ENCODE results near the gene SLC9C2. TPM values are rescaled to one million over a fixed set of nuclear protein-coding genes. Genes with fewer than 3 reads are reported as not detected.
"Not testable (repeated sequence)": the region's sequence is repeated elsewhere in the genome, so short reads cannot be mapped to it uniquely, and the experiment has no call there.

SLC9C2 gene
- total RNA-seq, 3 donors from 2014 or later (not counting 1 experiment from before 2014, with no cell fraction given) = not detected

DNA sequence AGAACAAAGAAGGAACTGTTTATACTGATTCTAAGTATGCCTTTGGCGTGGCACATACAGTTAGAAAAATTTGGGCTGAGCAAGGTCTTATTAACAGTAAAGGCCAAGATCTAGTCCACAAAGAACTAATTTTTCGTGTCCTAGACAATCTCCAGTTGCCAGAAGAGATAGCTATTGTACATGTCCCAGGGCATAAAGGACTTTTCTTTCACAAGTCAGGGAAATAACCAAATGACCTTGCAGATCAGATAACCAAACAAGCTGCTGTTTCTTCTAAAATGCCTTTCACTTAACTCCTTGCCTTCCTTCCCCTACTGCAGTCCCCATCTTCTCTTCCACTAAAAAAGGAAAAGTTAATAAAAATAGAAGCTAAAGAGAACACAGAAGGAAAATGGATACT lies 36.2 kb upstream of the SLC9C2 start:
- Histone ChIP-seq H3K27me3 (ENCODE audit: control insufficient read depth, insufficient read depth, low read length) (peaks cover 2% of the 10 kb centered on the region), H3K36me3 (ENCODE audit: control insufficient read depth, insufficient read depth, low read length) (no peaks in the 10 kb centered on the region), H3K4me3 (ENCODE audit: low read length) (no peak overlapping the region), H3K9me3 (ENCODE audit: control insufficient read depth, insufficient read depth, low read length) (no peaks in the 10 kb centered on the region), H3K4me1 (ENCODE audit: control insufficient read depth, insufficient read depth, low read length) (no peaks in the 10 kb centered on the region), H3K27ac (ENCODE audit: low read length) (no peak overlapping the region)
- peaks cover 0 to 2% of the 10 kb centered on the region in 2 donors for H3K9me3 Mint-ChIP-seq
- WGBS (ENCODE audit: insufficient coverage) = 76% methylated on average over 2 of the region's 2 CpGs
- intact Hi-C loops (cut with micrococcal nuclease) = no loop called here
- no peaks in the 10 kb centered on the region for H3K4me1 Mint-ChIP-seq
- H3K4me3 Mint-ChIP-seq = no peak overlapping the region
- H3K27ac Mint-ChIP-seq = no peak overlapping the region
- DNase-seq = no peak
- TF ChIP-seq, protein P1, sequence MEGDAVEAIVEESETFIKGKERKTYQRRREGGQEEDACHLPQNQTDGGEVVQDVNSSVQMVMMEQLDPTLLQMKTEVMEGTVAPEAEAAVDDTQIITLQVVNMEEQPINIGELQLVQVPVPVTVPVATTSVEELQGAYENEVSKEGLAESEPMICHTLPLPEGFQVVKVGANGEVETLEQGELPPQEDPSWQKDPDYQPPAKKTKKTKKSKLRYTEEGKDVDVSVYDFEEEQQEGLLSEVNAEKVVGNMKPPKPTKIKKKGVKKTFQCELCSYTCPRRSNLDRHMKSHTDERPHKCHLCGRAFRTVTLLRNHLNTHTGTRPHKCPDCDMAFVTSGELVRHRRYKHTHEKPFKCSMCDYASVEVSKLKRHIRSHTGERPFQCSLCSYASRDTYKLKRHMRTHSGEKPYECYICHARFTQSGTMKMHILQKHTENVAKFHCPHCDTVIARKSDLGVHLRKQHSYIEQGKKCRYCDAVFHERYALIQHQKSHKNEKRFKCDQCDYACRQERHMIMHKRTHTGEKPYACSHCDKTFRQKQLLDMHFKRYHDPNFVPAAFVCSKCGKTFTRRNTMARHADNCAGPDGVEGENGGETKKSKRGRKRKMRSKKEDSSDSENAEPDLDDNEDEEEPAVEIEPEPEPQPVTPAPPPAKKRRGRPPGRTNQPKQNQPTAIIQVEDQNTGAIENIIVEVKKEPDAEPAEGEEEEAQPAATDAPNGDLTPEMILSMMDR (IDR thresholded peaks at IDR 0.05) = no peak
- no peaks in the 10 kb centered on the region for H3K36me3 Mint-ChIP-seq
- no peak for ATAC-seq
- peaks cover 9 to 30% of the 10 kb centered on the region in 2 donors for H3K27me3 Mint-ChIP-seq (ENCODE audit: low read depth in 2 of 2)

DNA sequence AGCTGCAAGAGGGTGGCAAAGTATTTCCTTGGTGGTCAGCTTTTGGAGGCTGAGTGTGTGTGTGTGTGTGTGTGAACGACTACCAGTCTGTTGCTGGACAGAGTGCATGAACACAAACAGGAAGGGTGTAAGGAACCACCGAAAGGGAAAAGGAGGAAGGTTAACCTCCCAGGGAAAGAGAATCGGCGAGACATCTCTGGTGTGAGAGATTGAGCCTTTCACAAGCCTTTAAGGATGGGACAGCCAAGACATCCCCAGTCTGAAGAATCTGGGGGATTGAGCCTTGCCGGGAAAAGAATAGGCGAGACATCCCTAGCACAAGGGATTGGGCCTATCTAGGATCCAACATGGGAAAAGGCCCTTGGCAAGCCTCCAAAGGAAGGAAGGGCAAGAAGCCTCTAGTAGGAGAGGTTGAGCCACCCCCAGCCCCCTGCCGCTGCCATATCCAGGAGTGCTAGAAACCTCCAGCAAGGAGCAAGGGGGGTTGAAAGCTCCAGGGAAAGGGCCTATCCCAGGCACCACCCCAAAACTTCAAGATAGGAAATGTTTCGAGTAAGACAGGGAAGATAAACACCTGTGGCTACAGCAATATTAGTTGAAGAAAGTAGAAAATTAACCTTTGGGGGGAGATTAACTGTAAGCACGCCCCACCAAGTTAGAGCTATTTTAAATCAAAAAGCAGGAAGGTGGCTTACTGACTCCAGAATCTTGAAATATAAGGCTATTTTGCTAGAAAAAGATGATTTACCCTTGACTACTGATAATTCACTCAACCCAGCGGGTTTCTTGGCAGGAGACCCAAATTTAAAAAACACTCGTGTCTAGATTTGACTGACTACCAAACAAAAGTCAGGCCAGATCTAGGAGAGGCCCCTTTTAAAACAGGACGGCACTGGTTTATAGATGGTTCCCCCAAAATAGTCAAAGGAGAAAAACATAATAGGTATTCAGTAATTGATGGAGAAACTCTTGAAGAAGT lies 35.5 kb upstream of the SLC9C2 start:
- H3K4me1 Mint-ChIP-seq = no peaks in the 10 kb centered on the region
- peaks cover 0 to 2% of the 10 kb centered on the region in 2 donors for H3K9me3 Mint-ChIP-seq
- no peaks in the 10 kb centered on the region for H3K9me3 ChIP-seq (ENCODE audit: control insufficient read depth, insufficient read depth, low read length)
- intact Hi-C loops (cut with micrococcal nuclease) = no loop called here
- no peak for DNase-seq
- H3K36me3 Mint-ChIP-seq = no peaks in the 10 kb centered on the region
- H3K4me1 ChIP-seq (ENCODE audit: control insufficient read depth, insufficient read depth, low read length) = no peaks in the 10 kb centered on the region
- peaks cover 9 to 38% of the 10 kb centered on the region in 2 donors for H3K27me3 Mint-ChIP-seq (ENCODE audit: low read depth in 2 of 2)
- no peaks in the 10 kb centered on the region for H3K36me3 ChIP-seq (ENCODE audit: control insufficient read depth, insufficient read depth, low read length)
- no peak overlapping the region for H3K4me3 Mint-ChIP-seq
- no peak overlapping the region for H3K27ac Mint-ChIP-seq
- TF ChIP-seq, protein P1 (IDR thresholded peaks at IDR 0.05) = no peak
- peaks cover 2% of the 10 kb centered on the region for H3K27me3 ChIP-seq (ENCODE audit: control insufficient read depth, insufficient read depth, low read length)
- WGBS (ENCODE audit: insufficient coverage) = 88% methylated on average over 12 of the region's 12 CpGs
- ATAC-seq = no peak
- no peak overlapping the region for H3K27ac ChIP-seq (ENCODE audit: low read length)
- no peak overlapping the region for H3K4me3 ChIP-seq (ENCODE audit: low read length)

DNA sequence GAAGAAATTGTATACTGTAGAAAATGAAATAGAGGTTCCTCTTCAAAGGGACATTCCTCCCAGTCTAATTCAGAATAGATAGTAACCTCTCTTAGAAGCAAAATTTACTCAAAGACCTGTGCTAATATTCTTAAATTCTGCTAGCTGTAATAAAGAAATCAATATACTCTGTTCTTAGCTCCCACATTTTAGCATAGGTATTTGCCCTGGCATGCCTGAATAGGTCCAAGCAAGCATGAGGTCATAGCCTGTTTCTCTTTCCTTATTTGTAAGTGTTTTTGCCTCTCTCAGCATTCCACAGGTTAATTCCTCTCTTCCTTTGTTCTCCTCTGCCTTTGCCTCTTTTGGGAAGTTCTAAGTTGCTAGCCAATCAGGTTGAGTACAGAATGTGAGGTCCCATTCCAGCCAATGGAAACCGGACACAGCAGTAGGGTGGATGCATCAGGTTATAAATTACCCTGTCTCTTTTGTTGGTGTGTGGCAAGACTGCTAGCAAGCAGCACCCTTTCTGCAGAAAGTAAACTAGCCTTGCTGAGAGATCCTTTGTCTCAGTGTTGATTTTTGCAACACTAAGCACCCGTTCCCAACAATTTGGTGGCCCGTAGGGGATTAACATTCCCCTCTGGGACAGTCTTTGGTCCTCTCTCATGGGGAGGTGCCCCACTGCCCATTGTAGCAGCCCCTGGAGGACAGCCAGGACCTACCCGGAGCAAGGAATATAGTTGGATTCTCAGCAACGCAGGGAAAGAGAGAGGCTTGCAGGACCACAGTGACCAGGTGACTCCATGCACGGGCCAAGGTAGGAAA lies 34.6 kb upstream of the SLC9C2 start:
- H3K4me1 Mint-ChIP-seq; H3K4me1 ChIP-seq (ENCODE audit: control insufficient read depth, insufficient read depth, low read length); DNase-seq; H3K27ac Mint-ChIP-seq; H3K27ac ChIP-seq (ENCODE audit: low read length); H3K4me3 ChIP-seq (ENCODE audit: low read length); H3K36me3 ChIP-seq (ENCODE audit: control insufficient read depth, insufficient read depth, low read length); ATAC-seq; H3K27me3 ChIP-seq (ENCODE audit: control insufficient read depth, insufficient read depth, low read length); H3K9me3 ChIP-seq (ENCODE audit: control insufficient read depth, insufficient read depth, low read length); H3K36me3 Mint-ChIP-seq; H3K9me3 Mint-ChIP-seq; intact Hi-C loops (cut with micrococcal nuclease); H3K4me3 Mint-ChIP-seq: not testable (repeated sequence)
- H3K27me3 Mint-ChIP-seq (ENCODE audit: low read depth in 2 of 2) = peaks cover 16 to 47% of the 10 kb centered on the region in 2 donors
- 99% methylated on average over 6 of the region's 6 CpGs for WGBS (ENCODE audit: insufficient coverage)

DNA sequence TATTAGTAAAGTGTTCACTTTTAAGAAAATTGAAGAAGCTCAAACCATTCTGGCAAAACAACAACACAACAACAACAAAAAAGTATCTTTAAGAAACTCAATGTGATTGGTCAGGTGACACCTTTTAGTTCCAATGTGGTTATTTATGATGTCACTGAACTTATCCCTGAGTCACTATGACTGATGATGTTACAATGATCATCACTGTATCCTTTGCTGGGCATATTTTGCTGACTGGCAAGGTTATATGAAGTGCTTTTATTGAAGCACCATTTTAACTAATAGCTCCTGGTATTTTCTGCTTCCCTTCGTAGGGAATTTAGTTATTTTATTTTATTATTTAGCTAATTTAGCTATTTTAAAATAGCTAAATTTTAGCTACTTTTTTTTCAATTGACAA lies 32.2 kb upstream of the SLC9C2 start, which contains the start of gene TEX50:
TSS of gene TEX50 (plus strand) at position 223 of the 400 bp plus-strand sequence. CDS start 184 bp downstream, outside the sequence.
- H3K4me3 Mint-ChIP-seq = no peak within 1 kb of the TSS
- ATAC-seq = no peak
- peaks cover 2% of the 10 kb centered on the region for H3K27me3 ChIP-seq (ENCODE audit: control insufficient read depth, insufficient read depth, low read length)
- H3K27ac ChIP-seq (ENCODE audit: low read length) = no peak within 1 kb of the TSS
- no CpG with 5 or more reads among the region's 1 CpG for WGBS (ENCODE audit: insufficient coverage)
- H3K4me1 ChIP-seq (ENCODE audit: control insufficient read depth, insufficient read depth, low read length) = no peaks in the 10 kb centered on the region
- H3K27me3 Mint-ChIP-seq (ENCODE audit: low read depth in 2 of 2) = peaks cover 27 to 65% of the 10 kb centered on the region in 2 donors
- H3K9me3 Mint-ChIP-seq = peaks cover 0 to 2% of the 10 kb centered on the region in 2 donors
- H3K27ac Mint-ChIP-seq = no peak within 1 kb of the TSS
- H3K36me3 ChIP-seq (ENCODE audit: control insufficient read depth, insufficient read depth, low read length) = no peaks in the 10 kb centered on the region
- H3K9me3 ChIP-seq (ENCODE audit: control insufficient read depth, insufficient read depth, low read length) = no peaks in the 10 kb centered on the region
- intact Hi-C loops (cut with micrococcal nuclease) = no loop called here
- no peaks in the 10 kb centered on the region for H3K4me1 Mint-ChIP-seq
- no peak within 1 kb of the TSS for H3K4me3 ChIP-seq (ENCODE audit: low read length)
- DNase-seq = no peak
- TF ChIP-seq, protein P1 (IDR thresholded peaks at IDR 0.05) = no peak
- no peaks in the 10 kb centered on the region for H3K36me3 Mint-ChIP-seq

Measured in natural killer cell (primary cell).